Measurements from ENCODE around the gene UBASH3B.
A peak's percentile ranks its signal among the peaks of the same experiment; 100 is the strongest.

The UBASH3B gene

DNA sequence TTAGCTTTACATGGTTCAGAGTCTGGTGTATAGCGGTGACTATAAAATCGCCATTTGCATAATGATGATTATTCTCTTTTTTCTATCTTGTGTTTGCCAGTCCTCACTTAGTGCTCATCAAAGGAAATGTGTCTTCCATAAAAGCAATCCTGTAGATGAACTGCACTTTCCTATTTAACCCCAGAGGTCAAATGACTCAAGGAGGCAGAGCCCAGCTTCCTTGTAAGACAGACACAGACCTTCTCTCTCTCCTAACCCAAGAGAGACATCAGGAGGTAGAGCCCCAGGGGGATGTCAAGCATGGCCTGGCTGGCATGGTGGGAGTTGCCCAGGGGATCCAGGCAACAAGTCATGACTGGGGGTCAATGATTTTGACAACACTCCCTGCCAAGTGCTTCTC, 135.9 kb downstream of the UBASH3B start:
- DNase-seq = no peak

DNA sequence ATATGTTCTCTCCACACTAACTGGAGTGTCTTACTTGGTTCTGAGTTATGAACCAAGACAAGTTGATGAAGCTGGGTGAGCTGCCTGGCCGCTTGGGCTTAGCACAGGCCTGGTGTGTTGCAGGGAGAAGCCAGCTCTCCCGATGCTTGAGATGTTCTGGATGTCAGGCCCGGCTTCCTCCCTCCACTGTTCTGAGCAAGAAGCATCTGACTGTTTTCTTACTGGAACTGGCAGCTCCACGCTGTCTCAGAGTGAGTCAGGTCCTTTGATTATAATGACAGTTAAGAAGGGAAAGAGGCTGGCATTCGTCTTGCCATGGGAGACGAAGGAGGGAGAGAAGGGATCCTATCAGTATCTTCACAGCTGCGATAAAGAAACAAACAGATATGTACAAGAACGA, 136.3 kb downstream of the UBASH3B start:
- DNase-seq = no peak

DNA sequence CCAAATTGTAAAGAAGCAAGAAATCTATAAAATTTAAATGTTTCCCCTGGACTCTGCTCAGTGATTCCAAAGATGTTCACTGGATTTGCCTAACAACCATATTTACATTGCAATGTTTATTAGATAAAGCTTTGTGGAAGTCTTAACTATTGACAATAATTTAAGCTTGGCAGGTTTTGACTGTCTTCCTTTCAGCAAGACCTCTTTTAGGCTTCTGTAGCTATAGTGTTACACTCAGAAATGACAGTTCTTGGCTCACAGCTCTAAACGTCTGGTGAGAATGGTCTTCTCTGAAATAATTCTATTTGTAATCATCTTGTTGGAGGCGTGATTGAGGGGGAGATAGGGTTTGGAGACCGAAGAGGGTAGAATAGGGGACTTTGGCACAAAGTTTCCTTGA, 138.0 kb downstream of the UBASH3B start:
- no peak for DNase-seq

DNA sequence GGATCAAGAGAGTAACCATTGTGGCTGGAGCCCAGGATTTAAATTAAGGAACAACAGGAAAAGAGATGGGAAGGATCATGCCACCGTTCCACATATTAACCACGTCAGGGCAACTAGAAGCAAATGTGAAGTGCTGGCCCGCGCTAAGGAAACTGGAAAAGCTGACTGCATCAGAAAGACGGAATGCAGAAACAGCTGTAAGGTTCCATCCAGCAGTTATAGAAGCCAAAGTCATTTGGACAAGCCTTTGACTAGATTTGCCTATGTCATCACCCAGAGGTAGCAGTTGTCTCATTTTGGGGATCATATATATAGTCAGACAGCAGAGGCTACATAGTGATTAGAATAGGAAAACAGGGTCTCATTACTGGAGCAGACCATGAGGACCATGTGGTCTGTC, 139.8 kb downstream of the UBASH3B start:
- DNase-seq = no peak

DNA sequence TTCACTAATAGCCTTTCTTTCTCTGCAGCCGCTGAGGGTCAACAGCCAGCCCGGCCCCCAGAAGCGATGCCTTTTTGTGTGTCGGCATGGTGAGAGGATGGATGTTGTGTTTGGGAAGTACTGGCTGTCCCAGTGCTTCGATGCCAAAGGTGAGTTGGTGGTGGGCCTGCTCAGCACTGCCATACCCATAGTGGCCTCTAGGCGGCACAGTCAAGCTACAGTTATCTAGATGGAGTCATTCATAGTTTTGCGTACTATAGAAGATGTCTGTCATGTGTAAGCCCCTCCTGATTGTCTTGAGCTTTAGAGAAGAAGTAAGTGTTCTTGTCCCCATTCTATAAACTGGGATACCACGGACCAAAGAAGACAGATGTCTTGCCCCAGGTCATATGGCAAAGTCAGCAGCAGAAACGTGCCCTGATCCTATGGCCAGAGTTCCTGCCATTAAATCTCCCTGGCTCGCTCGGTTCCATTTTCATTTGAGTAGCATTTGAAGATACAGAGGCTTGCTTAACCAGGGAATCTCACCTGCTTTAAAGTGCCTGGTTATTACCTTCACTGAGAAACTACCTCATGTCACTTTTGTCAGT, 140.7 kb downstream of the UBASH3B start:
- peak; percentile 62 to 64 for DNase-seq

DNA sequence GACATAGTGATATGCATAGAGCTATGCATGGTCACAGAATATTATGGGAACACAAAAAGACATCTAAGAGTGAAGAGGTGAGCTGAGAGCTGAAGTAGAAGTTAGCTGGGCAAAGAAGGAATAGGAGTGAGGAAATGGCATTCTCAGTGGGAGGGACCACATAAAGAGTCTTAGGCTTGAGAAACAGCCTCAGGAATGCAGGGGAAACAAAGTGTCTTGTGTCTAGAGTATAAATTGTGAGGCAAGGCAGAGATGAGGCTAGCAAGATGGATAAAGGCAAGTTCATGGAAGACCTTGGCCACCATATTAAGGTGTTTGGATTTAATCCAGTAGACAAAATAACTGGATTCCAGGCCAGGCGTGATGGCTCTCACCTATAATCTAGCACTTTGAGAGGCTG, 142.1 kb downstream of the UBASH3B start:
- no peak for DNase-seq

- no peak for DNase-seq
Observed at GRCh38 chr11:122799406-122800105, 144.0 kb downstream of the UBASH3B start.

- no peak for DNase-seq
Observed at GRCh38 chr11:122802876-122803275, 147.4 kb downstream of the UBASH3B start.

DNA sequence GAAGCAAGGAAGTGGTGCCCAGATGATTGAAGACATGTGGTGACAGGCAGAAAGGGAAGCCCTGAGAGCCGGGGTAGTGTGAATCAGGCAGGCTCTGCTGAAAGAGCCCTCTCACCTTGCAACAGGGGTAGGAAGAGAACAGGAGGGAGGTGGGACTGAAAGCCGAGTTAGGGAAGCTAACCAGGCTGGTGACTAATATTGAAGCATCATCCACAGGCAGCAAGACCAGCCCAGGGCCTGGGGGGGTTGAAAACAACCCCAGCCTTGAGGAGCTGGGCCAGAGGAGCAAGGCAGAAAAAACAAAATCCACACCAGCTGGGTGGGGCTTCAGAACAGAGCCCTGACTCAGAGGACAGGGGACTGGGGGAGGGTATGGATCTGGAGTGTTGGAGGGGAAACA, 147.8 kb downstream of the UBASH3B start:
- no peak for DNase-seq

- DNase-seq = no peak
Observed at GRCh38 chr11:122803716-122804115, 148.2 kb downstream of the UBASH3B start.

DNA sequence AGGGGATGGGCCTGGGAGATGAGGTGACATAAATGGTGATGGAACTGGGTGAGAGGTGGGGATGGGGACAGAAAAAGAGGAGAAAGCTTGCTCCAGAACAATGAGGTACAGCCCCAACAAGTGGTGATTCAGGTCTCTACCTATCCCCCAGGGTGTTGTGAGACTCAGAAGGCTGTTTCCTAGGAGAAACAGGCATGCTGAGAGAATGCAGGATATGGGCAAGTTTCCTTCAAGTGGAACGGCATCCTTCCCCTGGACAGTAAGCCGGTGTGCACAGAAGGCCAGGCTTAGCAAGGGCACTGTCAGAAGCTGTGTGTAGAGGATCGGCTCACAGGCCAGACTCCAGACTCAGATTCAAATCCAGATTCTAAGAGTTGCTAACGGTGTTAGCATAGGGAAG, 148.6 kb downstream of the UBASH3B start:
- no peak for DNase-seq

DNA sequence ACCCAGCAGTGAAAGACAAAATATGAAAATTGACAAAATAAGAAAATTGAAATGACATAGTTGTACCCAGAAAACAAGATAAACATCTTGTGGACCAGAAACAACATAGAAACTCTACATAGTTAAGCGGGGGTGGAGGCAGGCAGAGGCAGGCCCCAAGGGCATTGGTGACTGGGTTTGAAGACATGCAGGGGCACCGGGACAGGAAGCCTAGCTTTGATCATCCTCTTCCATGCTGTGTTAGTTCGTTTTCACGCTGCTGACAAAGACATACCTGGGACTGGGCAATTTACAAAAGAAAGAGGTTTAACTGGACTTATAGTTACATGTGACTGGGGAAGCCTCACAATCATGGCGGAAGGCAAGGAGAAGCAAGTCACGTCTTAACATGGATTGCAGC, 149.3 kb downstream of the UBASH3B start:
- DNase-seq = no peak

GRCh38 chr11:122807731-122808477, 152.4 kb downstream of the UBASH3B start:
- DNase-seq = no peak

DNA sequence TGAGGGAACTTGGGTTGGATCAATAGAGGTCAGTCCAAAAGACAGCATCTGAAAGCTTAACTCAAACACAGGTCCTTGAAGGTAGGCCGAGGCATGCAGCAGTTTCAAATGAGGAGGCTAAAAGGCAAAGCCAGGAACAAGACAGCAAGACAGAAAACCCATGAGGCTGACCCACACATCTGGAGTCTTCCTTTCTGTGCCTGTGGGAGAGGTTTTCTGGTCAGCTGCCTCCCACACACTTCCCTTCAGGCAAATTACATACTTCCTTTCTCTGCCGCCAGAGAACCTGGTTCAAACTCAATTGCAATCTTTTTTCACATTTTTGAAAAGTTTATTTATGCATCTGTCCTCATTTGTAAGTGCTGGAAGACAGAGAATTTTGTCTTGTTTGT, 153.0 kb downstream of the UBASH3B start:
- no peak for DNase-seq

DNA sequence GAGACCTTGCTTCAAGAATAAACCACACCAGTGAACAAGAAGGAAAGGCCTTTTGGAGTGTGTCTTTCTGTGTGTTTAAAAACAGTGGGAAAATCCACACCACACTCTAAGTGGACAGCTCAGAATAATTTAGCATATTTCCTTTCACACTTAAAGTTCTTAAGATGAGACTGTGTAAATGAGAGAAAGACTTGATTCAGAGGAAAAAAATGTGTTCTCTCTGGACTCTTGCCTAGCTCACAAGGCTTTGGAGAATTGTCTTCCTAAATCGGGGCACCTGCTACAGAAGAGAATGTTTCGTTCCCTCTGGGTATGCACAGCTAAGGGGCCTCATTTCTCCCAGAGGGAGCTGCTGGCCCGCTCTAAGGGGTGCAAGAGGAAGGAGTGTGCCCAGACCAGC, 154.3 kb downstream of the UBASH3B start:
- no peak for DNase-seq

DNA sequence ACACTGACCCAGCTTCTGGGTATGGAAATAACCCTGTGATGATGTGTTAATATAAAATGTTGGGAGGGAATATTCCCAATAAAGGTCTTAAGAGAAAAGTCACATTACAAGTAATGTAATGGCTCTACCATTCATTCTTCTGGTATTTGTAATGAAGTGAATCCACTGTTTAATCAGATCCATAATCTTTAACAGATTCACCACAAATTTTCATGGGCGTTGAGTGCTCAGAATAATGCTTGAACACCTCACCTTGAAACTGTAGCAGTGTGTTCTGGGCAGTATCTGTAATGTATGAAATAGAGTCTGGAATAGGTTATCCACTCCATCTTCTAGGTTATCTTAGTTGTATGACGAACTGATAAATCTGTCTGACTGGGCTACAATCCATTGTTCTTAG, 156.2 kb downstream of the UBASH3B start:
- DNase-seq = no peak

GRCh38 chr11:122812638-122813037, 157.1 kb downstream of the UBASH3B start:
- DNase-seq = no peak

DNA sequence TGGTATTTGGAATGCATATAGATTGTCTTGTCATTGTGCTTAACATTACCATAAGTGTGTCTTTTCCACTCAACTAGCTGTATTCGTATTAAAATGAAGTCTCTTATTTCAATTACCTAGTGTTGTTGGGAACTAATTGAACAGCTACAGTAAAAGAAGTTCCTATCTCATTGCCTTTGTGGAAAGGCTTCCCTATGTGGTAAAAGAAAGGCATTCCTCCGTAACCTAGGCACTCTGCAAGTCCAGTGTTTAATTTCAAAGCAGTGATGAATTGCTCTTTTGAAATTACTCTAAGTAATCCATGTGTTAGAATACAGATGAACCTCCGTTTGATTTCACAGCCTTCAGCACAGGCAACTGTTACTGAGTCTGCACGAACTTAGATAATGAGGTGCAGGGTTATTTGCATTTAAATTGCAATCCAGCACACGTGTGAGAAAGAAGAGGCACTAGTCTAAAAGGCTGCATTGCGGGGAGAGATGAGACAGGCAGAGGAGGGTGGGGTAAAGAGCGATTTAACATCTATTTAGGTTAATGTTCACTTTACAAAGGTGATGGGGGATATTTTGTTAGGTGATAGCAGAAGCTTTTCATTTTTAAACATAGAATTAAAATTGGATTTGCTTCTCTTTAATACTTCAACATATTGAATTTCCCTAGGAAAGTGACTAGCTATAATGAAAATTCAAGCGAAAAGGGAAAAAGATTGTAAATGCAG, 157.8 kb downstream of the UBASH3B start:
- DNase-seq = no peak

- DNase-seq = no peak
Observed at GRCh38 chr11:122813894-122814270, 158.4 kb downstream of the UBASH3B start.

GRCh38 chr11:122814401-122814800, 158.9 kb downstream of the UBASH3B start:
- DNase-seq = peak; percentile 11 to 25

DNA sequence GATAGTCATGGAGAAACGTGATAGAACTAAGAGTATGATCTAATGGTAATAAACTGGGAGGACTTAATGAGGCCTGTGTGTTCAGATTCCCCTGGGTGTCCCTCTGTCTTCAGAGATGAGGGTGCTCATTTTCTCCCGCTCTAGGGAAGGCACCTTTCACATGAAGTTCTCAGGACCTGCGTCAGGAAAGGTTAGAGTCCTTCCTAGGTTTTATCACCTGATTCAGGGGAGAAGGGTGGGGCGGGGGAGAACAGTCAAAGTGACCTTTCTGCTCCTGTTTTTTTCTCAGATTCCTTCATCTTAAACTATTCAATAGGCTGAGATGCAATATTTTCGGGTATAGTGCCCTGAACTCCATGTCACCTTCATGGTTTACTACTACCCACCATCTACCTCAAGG, 160.4 kb downstream of the UBASH3B start:
- no peak for DNase-seq

DNA sequence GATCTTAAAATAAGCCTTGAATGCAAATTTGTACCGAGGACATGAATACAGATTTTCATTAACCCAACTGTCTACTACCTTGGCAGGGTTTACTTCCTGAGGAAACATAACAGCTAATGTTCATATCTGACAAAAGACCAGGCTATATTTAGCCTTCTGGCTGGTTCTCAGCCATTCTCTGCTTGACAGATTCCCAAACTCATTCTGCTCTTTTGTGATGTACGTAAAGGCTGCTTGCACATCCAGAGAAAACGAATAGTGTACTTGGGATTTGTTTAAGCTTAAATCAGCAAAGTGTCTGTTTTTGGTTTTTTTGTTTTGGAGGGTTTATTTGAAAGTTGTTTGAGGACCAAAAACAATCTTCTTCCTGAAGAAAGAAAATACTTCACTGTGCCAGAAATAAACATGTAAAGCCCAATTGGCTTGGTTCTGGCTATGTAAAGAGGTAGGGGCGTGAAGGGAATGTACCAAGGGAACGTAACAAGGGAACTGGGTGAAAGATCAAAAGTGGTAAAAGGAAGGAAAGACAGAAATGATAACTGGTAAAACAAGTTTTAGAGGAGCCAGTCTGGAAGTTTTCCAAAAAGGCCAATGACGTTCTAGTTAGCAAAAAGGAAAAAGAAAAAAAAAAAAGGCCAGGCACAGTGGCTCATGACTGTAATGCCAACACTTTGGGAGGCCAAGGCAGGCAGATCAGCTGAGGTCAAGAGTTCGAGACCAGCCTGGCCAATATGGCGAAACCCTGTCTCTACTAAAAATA, 161.4 kb downstream of the UBASH3B start:
- no peak for DNase-seq

- DNase-seq = no peak
Observed at GRCh38 chr11:122820158-122820557, 164.6 kb downstream of the UBASH3B start.

All from CD4-positive, alpha-beta T cell treated with Interleukin-1 beta for 1 hour (primary cell).